Stimulated activated CD8-positive, alpha-beta memory T cell treated with anti-CD3 and anti-CD28 coated beads, Interleukin-2, amount 100 ng/mL, for 1 hour (primary cell): Measurements from ENCODE around the gene TXN2.

ENCODE experiments used
- DNase-seq, 2 donors: peaks; one replicate each; pipeline ENCODE4 v3.0.0-alpha.2; 2020; ENCODE audit warnings: low read depth in 2 of 2

Gene TXN2

GRCh38 chr22:36486619-36487384, 5.4 kb upstream of the TXN2 start:
- DNase-seq = peak; percentile 33 to 37

DNA sequence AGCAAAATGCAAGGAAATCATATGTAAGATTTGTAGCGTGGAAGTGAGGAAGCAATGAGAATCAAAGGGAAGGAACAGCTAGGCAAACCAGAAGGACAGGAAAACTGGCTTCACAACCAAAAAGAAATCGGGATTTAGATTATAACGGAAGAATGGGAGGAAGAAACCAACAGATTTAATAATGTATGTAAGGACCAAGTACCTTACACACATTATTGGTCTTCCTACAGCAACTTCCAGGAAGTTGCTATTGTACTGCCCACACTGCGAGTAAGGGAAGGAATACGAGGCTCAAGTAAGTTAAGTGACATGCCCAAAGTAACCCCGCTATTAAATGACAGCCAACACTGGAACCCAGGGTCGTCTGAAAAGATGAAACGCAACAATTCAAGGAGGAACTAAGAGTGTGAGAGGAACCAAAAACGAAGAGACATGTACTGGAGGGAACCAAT, 473 bp downstream of the TXN2 start:
- no peak for DNase-seq

DNA sequence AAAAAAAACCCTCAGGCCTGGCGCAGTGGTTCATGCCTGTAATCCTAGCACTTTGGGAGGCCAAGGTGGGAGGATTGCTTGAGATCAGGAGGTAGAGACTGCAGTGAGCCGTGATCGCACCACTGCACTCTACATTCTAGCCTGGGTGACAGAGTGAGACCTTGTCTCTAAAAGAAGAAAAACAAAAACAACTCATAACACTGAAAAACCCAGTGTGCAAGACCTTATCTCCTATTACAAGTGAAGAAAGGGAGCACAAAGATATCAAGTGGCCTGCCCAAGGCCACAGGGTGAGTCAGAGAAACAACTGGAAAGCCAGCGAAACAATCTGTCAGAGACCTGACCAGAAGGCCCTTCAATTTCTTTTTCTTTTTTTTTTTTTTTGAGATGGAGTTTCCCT, 2.5 kb downstream of the TXN2 start:
- DNase-seq = no peak

DNA sequence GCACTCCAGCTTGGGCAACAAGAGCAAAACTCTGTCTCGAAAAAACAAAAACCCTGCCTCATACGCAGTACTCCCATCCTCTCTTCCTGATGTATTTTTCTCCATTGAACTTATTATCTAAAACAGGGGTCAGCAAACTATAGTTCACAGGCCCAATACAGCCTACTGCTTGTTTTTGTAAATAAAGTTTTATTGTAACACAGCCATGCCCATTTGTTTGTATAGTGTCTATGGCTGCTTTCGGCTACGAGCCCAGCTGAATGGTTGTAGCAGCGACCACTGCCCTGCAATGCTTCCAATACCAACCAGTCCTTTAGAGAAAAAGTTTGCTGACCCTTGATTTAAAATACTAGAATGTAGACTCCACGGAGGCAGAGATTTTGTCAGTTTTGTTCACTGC, 6.1 kb downstream of the TXN2 start:
- no peak for DNase-seq

DNA sequence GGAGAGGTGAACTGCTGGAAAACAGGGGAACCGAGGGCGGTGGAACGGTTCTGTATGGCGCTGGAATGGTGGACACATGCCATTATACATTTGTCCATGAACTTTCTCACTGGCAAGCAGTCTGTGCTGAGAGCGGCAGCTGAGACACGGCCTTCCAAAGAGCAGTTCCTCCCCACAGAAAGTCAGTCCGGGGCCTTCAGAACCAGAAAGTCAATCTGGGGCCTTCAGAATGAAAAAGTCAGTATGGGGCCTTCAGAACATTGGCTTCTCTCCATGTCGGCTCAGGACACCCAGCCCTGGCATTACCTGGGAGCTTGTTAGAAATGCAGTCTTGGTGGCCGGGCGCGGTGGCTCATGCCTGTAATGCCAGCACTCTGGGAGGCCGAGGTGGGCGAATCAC, 8.8 kb downstream of the TXN2 start:
- no peak for DNase-seq

DNA sequence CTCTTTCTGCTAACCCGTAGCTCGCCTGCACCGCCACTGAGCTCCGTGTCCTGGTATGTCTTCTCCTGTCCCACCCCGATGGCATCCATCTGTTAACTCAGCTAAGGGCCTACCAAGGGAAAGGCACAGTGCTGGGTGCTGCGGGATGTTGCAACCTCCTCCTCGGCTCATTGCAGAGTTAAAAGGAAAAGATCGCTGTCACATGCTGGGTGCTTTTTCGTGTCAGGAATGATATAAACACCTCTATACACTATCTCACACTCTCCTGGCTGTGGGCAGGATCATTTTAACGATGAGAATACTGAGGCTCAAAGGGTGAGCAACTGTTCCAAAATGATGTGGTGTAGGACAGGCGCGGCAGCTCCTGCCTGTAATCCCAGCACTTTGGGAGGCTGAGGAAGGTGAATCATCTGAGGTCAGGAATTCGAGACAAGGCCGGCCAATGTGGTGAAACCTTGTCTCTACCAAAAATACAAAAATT, 10.1 kb downstream of the TXN2 start:
- DNase-seq = no peak

DNA sequence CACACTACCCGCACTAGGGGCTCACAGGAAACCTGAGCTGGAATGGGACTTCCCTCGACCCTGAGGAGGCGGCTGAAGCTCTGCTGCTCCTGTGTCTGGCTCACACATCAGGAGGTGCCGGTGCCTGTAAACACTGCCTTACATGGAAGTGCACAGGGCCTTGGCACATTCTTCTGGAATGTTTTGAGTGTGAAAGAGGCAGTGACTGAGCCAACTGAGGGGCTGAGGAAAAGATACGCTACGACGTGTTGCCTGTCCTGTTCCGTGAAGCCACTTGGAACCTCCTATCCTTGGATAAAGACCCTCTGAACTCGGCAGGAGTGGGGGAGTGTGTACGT, 10.5 kb downstream of the TXN2 start:
- no peak for DNase-seq

DNA sequence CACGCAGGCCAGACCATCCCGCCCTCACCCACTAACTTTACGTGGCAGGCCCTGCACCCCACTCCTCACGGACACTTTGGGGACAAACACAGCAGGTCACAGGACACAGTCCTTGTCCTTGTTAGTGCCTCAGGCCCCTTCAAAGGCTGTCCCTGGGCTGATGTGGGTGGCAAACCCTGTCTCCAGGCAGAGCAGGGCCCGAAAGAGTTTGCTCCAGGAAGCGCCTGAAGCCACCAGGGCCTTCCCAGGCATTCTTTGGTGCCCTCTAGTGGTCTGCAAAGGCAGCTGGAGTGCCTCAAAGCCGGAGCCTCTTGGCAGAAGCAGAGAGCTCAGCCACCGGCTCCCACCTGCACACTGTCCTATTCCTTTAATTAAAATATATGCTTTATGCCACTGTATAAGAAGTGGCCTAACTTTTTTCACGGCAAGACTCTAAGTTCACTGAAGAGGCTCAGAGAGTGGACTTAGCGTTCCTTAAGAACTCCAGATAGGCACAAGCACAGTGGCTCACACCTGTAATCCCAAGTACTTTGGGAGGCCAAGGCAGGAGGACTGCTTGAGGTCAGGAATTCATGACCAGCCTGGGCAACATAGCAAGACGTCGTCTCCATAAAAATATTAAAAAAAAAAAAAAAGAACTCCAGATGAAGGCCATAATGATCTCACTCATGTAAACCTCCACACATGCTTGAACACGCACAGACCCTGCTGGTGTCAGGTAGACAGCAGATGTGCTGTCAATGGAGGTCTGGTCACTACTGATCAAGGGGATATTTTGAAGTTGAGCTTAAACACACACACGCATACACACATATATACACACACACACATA, 11.1 kb downstream of the TXN2 start:
- peak; percentile 73 to 75 for DNase-seq

DNA sequence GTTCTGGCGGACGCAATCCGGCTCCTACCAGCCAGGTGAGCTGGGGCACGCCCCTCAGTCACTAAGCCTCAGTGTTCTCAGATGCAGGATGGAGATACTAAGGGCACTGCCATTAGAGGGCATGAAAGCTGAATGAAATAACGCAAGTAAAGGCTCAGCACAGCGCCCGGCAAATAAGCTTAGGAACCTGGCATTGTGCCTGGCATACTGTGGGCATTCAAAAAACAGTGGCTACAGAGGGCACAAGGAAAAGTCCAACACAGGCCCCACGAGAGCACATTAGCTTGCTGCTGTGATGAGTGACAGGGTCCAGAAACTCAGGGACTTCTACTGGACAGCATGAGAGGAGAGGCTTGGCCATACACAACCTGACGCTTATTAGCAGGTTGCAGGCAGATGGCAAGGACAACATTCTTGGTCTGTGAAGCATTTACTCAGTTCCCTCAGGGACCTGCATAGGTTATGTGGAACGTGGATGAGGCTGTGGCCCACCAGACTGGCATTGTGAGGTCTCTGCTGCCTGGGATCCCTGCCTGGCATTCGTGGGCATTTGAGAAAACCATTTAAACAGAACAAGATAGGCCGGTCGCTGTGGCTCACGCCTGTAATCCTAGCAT, 12.2 kb downstream of the TXN2 start:
- DNase-seq = no peak

DNA sequence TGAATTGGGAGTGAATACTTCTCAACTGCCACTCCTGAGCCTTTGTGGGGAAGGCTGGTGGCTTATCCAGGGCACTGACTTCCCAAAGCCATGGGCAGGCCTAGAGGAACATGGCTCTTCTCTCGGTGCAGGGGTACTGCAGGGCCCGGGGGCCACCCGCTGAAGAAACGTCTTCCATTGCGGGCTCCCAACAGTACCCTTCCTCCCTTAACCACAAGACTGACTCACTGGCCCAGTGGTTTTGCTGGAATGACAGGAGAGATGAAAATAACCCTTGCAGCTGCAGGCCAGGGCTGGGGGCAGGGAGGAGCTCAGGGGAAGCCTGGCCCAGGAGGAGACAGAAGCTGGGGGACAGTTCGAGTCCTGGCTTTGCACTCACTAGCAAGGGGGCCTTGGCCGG, 13.5 kb downstream of the TXN2 start:
- DNase-seq = no peak

DNA sequence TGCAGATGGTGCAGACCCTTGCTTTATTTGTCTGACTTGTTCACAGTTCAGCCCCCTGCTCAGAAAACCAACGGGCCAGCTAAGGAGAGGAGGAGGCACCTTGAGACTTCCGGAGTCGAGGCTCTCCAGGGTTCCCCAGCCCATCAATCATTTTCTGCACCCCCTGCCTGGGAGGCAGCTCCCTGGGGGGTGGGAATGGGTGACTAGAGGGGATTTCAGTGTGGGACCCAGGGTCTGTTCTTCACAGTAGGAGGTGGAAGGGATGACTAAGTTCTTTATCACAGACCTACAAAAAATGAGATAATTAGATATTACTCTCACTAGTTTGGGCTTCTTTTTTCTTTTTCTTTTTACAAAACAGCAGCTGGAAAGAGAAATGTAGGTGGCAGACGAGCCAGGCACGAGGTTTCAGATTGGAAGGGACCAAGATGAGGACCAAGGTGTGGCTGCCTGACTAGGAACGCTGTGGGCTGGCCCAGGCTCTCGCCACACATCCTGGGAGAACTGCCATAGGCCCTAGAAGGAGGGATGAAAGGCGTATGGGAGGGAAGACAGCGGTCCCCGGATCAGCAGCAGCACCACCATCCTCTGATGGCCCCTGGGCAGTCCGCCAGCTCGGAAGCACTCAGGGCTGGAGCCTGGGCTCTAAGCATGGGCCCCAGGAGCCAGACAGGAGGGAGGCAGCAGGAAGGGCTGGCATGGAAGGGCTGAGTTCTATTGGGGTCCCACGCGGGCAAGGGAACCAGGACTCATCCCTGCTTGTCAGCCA, 14.2 kb downstream of the TXN2 start:
- DNase-seq = no peak

DNA sequence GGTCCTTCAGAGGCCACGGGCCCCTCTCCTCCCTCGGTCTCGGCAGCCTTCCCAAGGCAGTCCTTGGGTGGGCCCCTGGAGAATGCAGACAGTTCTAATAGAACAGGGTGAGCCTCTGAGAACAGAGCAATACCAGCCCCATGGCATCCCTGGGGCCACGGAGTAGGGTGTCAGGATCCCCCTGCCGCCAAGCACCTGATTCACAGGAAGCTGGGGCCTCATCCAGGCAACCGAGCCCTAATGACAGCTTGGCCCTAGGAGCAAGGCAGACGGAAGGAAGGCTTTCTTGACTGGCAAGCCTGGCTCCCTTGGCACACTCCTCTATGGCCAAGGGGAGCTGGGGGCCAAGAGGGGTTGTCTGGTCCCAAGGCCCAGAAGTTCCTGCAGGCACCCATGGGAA, 15.2 kb downstream of the TXN2 start:
- no peak for DNase-seq

DNA sequence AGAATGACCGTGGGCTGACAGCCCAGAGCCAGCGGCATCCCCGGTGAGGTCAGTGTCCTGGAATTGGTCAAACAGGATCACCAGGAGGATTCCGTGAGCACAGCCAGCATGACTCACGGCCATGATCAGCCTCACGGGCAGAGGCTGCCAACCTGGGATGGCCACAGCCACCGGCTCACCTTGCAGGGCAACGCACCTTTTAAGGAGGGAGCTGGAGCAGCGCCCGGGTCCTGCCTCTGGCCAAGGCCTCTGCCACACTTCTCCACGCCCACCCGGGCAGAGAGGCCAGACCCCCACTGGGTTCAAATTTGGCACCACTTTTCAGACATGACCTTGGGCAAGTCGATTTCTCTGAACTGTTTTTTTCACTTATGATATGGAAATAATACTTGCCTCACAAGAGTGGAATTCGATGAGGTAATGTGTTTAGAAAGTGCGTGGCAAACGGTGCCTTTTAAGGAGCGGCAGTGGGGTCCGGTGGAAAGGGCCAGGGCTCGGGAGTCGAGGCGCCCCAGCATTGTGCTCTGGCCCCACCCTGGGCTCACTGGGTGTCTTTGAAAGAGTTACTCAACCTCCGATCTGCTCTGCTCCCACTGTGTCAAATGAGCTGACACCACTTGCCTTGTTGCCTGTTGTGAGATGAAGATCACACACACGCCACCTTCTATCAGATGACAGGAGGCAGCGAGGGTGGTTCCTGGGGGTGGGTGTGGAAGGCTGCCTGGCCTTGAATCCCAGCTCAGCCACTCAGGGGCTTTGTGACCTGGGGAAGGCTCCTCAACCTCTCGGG, 16.0 kb downstream of the TXN2 start:
- DNase-seq = no peak

DNA sequence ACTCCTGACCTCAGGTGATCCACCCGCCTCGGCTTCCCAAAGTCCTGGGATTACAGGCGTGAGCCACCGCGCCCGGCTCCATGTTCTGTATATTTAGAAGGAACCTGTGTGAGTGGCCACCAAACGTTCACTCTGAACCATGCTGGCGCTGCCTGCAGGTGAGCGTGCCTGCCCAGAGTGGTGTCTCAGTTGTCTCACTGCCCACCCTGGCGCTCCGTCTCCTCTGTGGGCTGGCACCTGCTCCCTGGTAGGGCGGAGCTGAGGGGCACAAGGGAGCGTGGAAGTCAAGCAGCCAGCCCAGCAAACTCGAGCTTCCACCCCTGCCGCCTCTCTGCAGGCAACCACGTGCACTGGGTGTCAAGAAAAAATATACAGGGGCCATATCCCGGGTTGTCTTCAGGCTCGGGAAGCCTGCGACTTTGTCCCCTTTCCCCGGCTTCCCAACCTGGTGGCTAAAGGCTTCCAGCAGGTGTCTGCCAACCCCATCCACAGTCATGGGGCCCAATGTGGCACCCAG, 16.7 kb downstream of the TXN2 start:
- DNase-seq = no peak

DNA sequence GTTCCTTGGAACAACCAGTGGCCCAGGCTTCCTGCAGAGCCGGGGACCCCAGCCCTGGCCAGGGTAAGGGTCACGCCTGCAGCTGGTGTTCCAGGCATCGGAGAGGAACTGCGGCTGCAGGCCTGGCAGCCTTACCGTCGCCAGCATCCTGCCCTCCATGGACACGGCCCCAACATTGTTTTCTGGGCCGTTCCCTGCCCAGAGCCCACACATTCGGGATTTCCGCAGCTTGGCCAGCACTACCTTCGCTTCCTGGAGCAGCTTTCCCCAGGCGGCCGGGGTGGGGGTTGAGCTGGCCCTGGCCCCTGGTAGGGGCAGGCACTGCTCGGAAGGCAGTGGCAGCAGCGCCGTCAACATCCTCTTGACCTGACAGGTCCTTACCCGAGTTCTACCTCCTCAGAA, 17.7 kb downstream of the TXN2 start:
- no peak for DNase-seq

- no peak for DNase-seq
These were observed 19.5 kb downstream of the TXN2 start for GRCh38 chr22:36461665-36462649.

- no peak for DNase-seq
These were observed 21.2 kb downstream of the TXN2 start for GRCh38 chr22:36460202-36460601.

- DNase-seq = no peak
These were observed 23.6 kb downstream of the TXN2 start for GRCh38 chr22:36457688-36458450.

- no peak for DNase-seq
These were observed 25.0 kb downstream of the TXN2 start for GRCh38 chr22:36456464-36456845.
